A549 (cell line): ENCODE data around the gene PSAPL1. TPM values are rescaled to one million over a fixed set of nuclear protein-coding genes. Genes with fewer than 3 reads are reported as not detected.

Source experiments
- ATAC-seq, 2 experiments: fragments of 200-7000 bp in 1 of 2; fragments of >200 bp in 1 of 2; cut with Nextera tagmentation in 1 of 2; cut with Tn5 transposase in 1 of 2; 3 replicates each; pipeline versions ENCODE4 v1.8.0 to v1.9.1; 2018 to 2020; ENCODE audit warnings: mild to moderate bottlenecking in 1 of 2, moderate library complexity in 1 of 2
- CTCF ChIA-PET: fragments of 300-600 bp; sonication (Branson Sonifier 250); formaldehyde crosslinking; extraction: SDS; loops from one replicate; lab custom pipeline; 2021; ENCODE audit warnings: antibody characterized with exemption, inconsistent platforms; lab: Yijun Ruan, JAX
- POLR2A ChIA-PET: fragments of 350-600 bp; formaldehyde crosslinking; extraction: SDS; loops from one replicate; lab custom pipeline; 2021; ENCODE audit warnings: antibody characterized with exemption, inconsistent platforms; lab: Yijun Ruan, JAX
- DNase-seq, 2 experiments: peaks; one replicate each; pipeline versions ENCODE4 v3.0.0 to v3.0.0-alpha.2; 2011 to 2016; ENCODE audit warnings: low read depth in 1 of 2, low spot score in 1 of 2
- FAIRE-seq: peaks from 2 replicates; lab custom pipeline; 2011; peaks lifted over from hg19 to GRCh38; lab: Jason Lieb, UNC
- H3K27ac ChIP-seq, 2 experiments: fragments of >200 bp; sonication (Bioruptor Twin); formaldehyde crosslinking; 3 replicates each; pipeline ENCODE4 v1.5.1; 2016 to 2017
- H3K4me1 ChIP-seq: fragments of >200 bp; sonication (Bioruptor Twin); formaldehyde crosslinking; 3 replicates; pipeline ENCODE4 v1.6.1; 2016
- H3K4me2 ChIP-seq: fragments of >200 bp; sonication (Bioruptor Twin); formaldehyde crosslinking; 3 replicates; pipeline ENCODE4 v1.6.1; 2016
- H3K4me3 ChIP-seq: fragments of >200 bp; sonication (Bioruptor Twin); formaldehyde crosslinking; 3 replicates; pipeline ENCODE4 v1.5.1; 2016
- H3K9me3 ChIP-seq: fragments of >200 bp; sonication (Bioruptor Twin); formaldehyde crosslinking; 3 replicates; pipeline ENCODE4 v1.6.1; 2016
- ATOH8 ChIP-seq: fragments of 250-450 bp; sonication (Bioruptor Pico); IDR thresholded peaks from 2 replicates; pipeline ENCODE4 v1.5.0; 2020; ENCODE audit warnings: low read depth, mild to moderate bottlenecking, moderate library complexity
- CBX2 ChIP-seq: fragments of 200-600 bp; sonication (generic); IDR thresholded peaks from 2 replicates; pipeline ENCODE4 v1.6.1; 2016; ENCODE audit warnings: low read depth, mild to moderate bottlenecking, borderline replicate concordance
- CBX8 ChIP-seq: fragments of 200-600 bp; sonication (generic); IDR thresholded peaks from 2 replicates; pipeline ENCODE4 v1.6.1; 2016
- CEBPB ChIP-seq, 2 experiments: fragments of >200 bp in 1 of 2; sonication (Bioruptor Twin) in 1 of 2; formaldehyde crosslinking in 1 of 2; IDR thresholded peaks; 2 replicates each; pipeline ENCODE4 v1.6.1; 2012 to 2016
- CHD2 ChIP-seq: fragments of 150-350 bp; IDR thresholded peaks from 2 replicates; pipeline ENCODE4 v1.6.1; 2014; ENCODE audit warnings: low read length; ENCODE audit not compliant: partially characterized antibody
- E2F6 ChIP-seq: IDR thresholded peaks from 2 replicates; pipeline ENCODE4 v1.6.1; 2012; ENCODE audit warnings: low read depth, borderline replicate concordance
- EHF ChIP-seq: fragments of 250-450 bp; sonication (Bioruptor Pico); IDR thresholded peaks from 2 replicates; pipeline ENCODE4 v1.5.0; 2020; ENCODE audit warnings: mild to moderate bottlenecking
- ELK1 ChIP-seq: fragments of 150-350 bp; IDR thresholded peaks from 2 replicates; pipeline ENCODE4 v1.6.1; 2014; ENCODE audit warnings: low read depth, mild to moderate bottlenecking, low read length
- FOSB ChIP-seq: fragments of 250-450 bp; sonication (Bioruptor Pico); IDR thresholded peaks from 2 replicates; pipeline ENCODE4 v1.5.0; 2020; ENCODE audit warnings: mild to moderate bottlenecking, moderate library complexity
- FOSL2 ChIP-seq, 2 experiments: fragments of 450-650 bp in 1 of 2; fragments of >200 bp in 1 of 2; sonication (Bioruptor Twin) in 1 of 2; formaldehyde crosslinking; IDR thresholded peaks; 2 replicates each; pipeline versions ENCODE4 v1.5.0 to v1.6.1; 2016 to 2020; ENCODE audit warnings: mild to moderate bottlenecking in 1 of 2, moderate library complexity in 1 of 2
- GATA3 ChIP-seq: IDR thresholded peaks from 2 replicates; pipeline ENCODE4 v1.6.1; 2012; ENCODE audit warnings: borderline replicate concordance
- HEYL ChIP-seq: fragments of 250-450 bp; sonication (Bioruptor Pico); IDR thresholded peaks from 2 replicates; pipeline ENCODE4 v1.8.0; 2021; ENCODE audit warnings: mild to moderate bottlenecking, moderate library complexity
- HMGXB4 ChIP-seq: fragments of 250-450 bp; sonication (Bioruptor Pico); IDR thresholded peaks from 2 replicates; pipeline ENCODE4 v1.5.0; 2021; ENCODE audit warnings: mild to moderate bottlenecking, moderate library complexity, borderline replicate concordance
- HOXB13 ChIP-seq: fragments of 250-450 bp; sonication (Bioruptor Pico); IDR thresholded peaks from 2 replicates; pipeline ENCODE4 v1.5.0; 2020; ENCODE audit warnings: low read depth, mild to moderate bottlenecking, moderate library complexity
- HOXB5 ChIP-seq: fragments of 250-450 bp; sonication (Bioruptor Pico); IDR thresholded peaks from 2 replicates; pipeline ENCODE4 v1.5.0; 2020; ENCODE audit warnings: mild to moderate bottlenecking, moderate library complexity
- NFE2L2 ChIP-seq: fragments of 150-350 bp; conservative IDR thresholded peaks from 2 replicates; pipeline ENCODE4 v1.6.1; 2014; ENCODE audit warnings: low read length
- PBX3 ChIP-seq: IDR thresholded peaks from 2 replicates; pipeline ENCODE4 v1.6.1; 2012
- PHF8 ChIP-seq: fragments of 200-600 bp; sonication (generic); IDR thresholded peaks from 2 replicates; pipeline ENCODE4 v1.6.1; 2016; ENCODE audit warnings: low read depth, mild to moderate bottlenecking, antibody characterized with exemption, moderate library complexity, borderline replicate concordance
- POLR2A ChIP-seq: IDR thresholded peaks from 2 replicates; pipeline ENCODE4 v1.6.1; 2012; ENCODE audit warnings: mild to moderate bottlenecking, low read length
- RARB ChIP-seq: fragments of 250-450 bp; sonication (Bioruptor Pico); IDR thresholded peaks from 2 replicates; pipeline ENCODE4 v1.8.0; 2021; ENCODE audit warnings: mild to moderate bottlenecking, moderate library complexity
- RCOR1 ChIP-seq: fragments of 150-350 bp; IDR thresholded peaks from 2 replicates; pipeline ENCODE4 v1.6.1; 2014; ENCODE audit warnings: antibody characterized with exemption, low read length, low read depth
- SMC3 ChIP-seq: fragments of >200 bp; sonication (Bioruptor Twin); formaldehyde crosslinking; IDR thresholded peaks from 3 replicates; pipeline ENCODE4 v1.6.1; 2018; ENCODE audit warnings: inconsistent platforms
- ZSCAN20 ChIP-seq: fragments of 250-450 bp; sonication (Bioruptor Pico); IDR thresholded peaks from 2 replicates; pipeline ENCODE4 v1.8.0; 2022; ENCODE audit warnings: mild to moderate bottlenecking, moderate library complexity
- WGBS: methylation state at CpG from one replicate; pipeline ENCODE4 v1.1.6; 2017; ENCODE audit errors: missing lambda C conversion rate; 5-methylcytosine and 5-hydroxymethylcytosine counted together
- polyA plus RNA-seq, 4 experiments: library from polyadenylated mRNA; depleted of rRNA in 3 of 4; stranded (reverse); fragments of >200 nt; fragmentation: RNase III in 1 of 4; extraction: RNeasy Plus Mini Kit Qiagen cat#74134 plus additional on column Dnase treatment in 1 of 4; gene quantifications; 2 replicates in 3 of 4; 3 replicates in 1 of 4; pipeline ENCODE4 v1.2.3, GENCODE V29; 2011 to 2017
- TF ChIP-seq, protein P1 (sequence below): fragments of >200 bp; sonication (Bioruptor Twin); formaldehyde crosslinking; IDR thresholded peaks from 2 replicates; pipeline ENCODE4 v1.6.1; 2016
- TF ChIP-seq, protein P2 (sequence below): fragments of 450-650 bp; IDR thresholded peaks from 2 replicates; pipeline ENCODE4 v1.6.1; 2014; ENCODE audit warnings: antibody characterized with exemption
- TF ChIP-seq, protein P3 (sequence below): fragments of >200 bp; sonication (Bioruptor Twin); formaldehyde crosslinking; IDR thresholded peaks from 3 replicates; pipeline ENCODE4 v1.5.1; 2016

PSAPL1 gene
- polyA plus RNA-seq, 2 of the 4 experiments (the other 2 are of a cell fraction) = 0.04 to 0.05 TPM

- Histone ChIP-seq H3K4me3 (no peak overlapping the region), H3K9me3 (no peaks in the 10 kb centered on the region; the same call in 2 of the 3 replicates), H3K4me2 (no peak overlapping the region), H3K27ac (no peak overlapping the region), H3K4me1 (no peaks in the 10 kb centered on the region)
- ATAC-seq = no peak
- no peak for DNase-seq
- no peak for FAIRE-seq
- WGBS = 39% methylated on average over 3 of the region's 3 CpGs
- POLR2A ChIA-PET = no interaction called here
- TF ChIP-seq PHF8 (no peak), PBX3 (no peak), NFE2L2 (no peak), HMGXB4 (CRISPR knock-in tag) (no peak), E2F6 (no peak), CBX2 (no peak), SMC3 (no peak), CBX8 (no peak), POLR2A (no peak), CHD2 (no peak), ELK1 (no peak), RCOR1 (no peak), HEYL (CRISPR knock-in tag) (no peak), ATOH8 (CRISPR knock-in tag) (no peak), RARB (CRISPR knock-in tag) (no peak), GATA3 (no peak)
- TF ChIP-seq, protein P1, sequence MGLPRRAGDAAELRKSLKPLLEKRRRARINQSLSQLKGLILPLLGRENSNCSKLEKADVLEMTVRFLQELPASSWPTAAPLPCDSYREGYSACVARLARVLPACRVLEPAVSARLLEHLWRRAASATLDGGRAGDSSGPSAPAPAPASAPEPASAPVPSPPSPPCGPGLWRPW = no peak
- TF ChIP-seq, protein P2, sequence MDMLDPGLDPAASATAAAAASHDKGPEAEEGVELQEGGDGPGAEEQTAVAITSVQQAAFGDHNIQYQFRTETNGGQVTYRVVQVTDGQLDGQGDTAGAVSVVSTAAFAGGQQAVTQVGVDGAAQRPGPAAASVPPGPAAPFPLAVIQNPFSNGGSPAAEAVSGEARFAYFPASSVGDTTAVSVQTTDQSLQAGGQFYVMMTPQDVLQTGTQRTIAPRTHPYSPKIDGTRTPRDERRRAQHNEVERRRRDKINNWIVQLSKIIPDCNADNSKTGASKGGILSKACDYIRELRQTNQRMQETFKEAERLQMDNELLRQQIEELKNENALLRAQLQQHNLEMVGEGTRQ = no peak
- TF ChIP-seq, protein P3, sequence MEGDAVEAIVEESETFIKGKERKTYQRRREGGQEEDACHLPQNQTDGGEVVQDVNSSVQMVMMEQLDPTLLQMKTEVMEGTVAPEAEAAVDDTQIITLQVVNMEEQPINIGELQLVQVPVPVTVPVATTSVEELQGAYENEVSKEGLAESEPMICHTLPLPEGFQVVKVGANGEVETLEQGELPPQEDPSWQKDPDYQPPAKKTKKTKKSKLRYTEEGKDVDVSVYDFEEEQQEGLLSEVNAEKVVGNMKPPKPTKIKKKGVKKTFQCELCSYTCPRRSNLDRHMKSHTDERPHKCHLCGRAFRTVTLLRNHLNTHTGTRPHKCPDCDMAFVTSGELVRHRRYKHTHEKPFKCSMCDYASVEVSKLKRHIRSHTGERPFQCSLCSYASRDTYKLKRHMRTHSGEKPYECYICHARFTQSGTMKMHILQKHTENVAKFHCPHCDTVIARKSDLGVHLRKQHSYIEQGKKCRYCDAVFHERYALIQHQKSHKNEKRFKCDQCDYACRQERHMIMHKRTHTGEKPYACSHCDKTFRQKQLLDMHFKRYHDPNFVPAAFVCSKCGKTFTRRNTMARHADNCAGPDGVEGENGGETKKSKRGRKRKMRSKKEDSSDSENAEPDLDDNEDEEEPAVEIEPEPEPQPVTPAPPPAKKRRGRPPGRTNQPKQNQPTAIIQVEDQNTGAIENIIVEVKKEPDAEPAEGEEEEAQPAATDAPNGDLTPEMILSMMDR = no peak
- CTCF ChIA-PET = no interaction called here
Measured at GRCh38 chr4:7470111-7470510, 35.4 kb upstream of the PSAPL1 start.

GRCh38 chr4:7469023-7469422 lies 34.3 kb upstream of the PSAPL1 start:
- Histone ChIP-seq H3K4me3 (no peak overlapping the region), H3K4me1 (no peaks in the 10 kb centered on the region), H3K4me2 (no peak overlapping the region), H3K27ac (no peak overlapping the region), H3K9me3 (no peaks in the 10 kb centered on the region; the same call in 2 of the 3 replicates)
- ChIA-PET POLR2A (no interaction called here), CTCF (no interaction called here)
- DNase-seq = no peak
- ATAC-seq = no peak
- WGBS = 22% methylated on average over 4 of the region's 4 CpGs
- no peak for TF ChIP-seq HEYL (CRISPR knock-in tag)
- TF ChIP-seq FOSL2 (IDR thresholded peaks at IDR 0.05) = no peak
- no peak for TF ChIP-seq FOSL2 (CRISPR knock-in tag; IDR thresholded peaks at IDR 0.05)
- TF ChIP-seq EHF (CRISPR knock-in tag) = no peak
- no peak for TF ChIP-seq HOXB13 (CRISPR knock-in tag)
- no peak for TF ChIP-seq ZSCAN20 (CRISPR knock-in tag)
- no peak for TF ChIP-seq CBX8
- TF ChIP-seq CEBPB (IDR thresholded peaks at IDR 0.05) = no peak
- no peak for TF ChIP-seq HOXB5 (CRISPR knock-in tag)
- TF ChIP-seq FOSB (CRISPR knock-in tag) = no peak
- no peak for FAIRE-seq
